HG02884 (cell line): ENCODE results near the gene MSI2.

Source experiments
- ATAC-seq: cut with Tn5 transposase; IDR thresholded peaks from one replicate; pipeline ENCODE4 v1.9.1; 2021; ENCODE audit warnings: mild to moderate bottlenecking, moderate library complexity; ENCODE audit not compliant: unreplicated experiment

Gene MSI2

DNA sequence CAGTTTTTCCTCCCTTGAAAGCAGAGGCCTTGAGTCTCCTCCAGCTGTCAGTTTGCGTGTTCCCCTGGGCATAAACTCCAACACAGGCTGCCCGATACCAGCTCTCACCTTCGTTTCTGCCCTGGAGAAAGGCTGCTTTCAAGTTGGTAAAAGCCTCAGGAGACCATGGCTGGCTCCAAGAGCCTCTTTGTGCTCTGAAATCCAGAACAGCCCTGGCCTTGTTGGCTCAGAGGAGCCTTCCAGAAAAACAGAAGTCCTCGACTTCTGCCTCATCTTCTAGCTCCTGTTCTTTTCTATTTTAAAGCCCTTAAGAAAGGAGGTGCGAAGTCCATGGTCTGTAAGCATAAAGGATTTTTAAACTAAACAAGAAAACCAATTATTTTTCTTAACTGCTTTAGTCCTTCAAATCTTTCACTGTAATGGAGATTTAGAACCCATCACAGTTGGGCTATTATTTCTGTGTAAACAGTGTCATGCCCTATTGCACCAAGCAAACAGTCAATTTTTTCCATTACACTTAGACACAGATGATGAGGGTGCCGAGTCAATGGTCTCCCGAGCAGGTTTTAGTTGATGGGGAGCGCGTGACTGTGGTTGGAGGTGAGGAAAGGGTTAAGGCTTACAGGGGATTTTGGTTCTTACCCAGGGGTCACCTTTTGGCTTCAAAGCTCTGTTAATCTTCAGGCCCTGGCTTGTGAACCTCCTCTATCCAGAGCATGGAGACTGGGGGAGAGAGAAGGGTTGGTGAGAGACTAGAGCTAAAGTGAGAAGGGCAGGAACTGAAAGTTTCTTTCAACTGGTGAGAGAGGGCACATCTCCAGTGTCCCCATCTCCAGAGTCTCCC lies 212.8 kb downstream of the MSI2 start:
- ATAC-seq: peak; percentile 52

DNA sequence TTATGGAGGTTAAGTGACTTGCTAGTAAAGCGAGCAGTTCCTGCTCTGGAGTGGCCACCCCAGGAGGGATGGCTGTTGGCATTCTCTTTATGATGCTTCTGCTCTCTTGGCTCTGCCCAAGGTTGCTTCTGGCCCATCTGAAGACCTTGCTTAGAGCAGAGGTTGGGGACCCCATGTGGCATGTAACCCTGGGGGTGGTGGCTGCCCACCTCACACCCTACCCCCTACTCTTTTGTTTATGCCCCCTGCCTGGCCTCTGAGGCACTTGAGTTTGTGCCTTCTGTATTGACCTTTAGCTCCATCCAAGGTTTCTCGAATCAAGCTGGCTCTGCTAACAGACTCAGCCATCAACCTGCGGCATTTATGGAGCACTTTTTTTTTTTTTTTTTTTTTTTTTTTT lies 214.6 kb downstream of the MSI2 start:
- ATAC-seq: no peak

DNA sequence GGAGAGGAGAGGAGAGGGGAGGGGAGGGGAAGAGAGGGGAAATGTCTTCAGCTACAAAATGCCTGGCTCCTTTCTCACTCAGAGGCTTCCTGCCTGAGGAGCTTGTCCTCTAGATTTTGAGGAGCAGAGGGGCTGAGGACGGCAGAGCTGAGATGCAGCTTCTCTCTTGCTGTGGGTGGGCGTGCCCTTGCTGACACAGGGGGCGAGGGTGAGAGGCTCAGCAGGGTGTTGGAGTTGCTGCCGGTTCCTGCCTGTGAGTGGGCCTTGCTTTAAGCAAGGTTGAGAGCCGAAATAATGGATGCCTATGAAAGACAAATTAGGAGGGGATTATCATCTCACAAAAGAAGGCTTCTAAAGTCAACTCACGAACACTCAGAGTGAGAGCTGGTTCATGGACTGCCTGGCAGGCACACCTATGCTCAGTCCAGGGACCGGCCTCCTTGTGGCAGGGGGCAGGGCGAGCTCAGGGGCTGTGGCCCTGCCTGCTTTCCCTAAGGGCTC lies 215.6 kb downstream of the MSI2 start:
- no peak for ATAC-seq

DNA sequence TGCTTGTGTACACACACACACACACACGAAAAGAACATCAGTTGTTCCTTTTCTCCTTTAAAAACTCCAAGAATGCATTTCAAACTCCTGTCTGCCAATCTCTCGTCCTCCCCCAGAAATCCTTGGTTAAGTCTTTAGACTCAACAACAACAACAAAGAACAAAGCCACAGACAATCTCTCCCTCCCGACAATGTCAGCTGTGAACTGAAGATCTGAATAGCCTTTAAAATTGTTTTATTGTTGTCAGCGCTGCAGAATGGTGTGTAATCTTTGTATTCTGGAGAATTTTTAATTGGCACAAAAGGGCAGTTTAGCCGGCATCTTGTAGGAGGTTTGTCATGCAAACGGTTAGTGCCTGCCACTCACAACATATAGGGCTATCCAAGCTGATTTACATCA lies 219.5 kb downstream of the MSI2 start:
- no peak for ATAC-seq

DNA sequence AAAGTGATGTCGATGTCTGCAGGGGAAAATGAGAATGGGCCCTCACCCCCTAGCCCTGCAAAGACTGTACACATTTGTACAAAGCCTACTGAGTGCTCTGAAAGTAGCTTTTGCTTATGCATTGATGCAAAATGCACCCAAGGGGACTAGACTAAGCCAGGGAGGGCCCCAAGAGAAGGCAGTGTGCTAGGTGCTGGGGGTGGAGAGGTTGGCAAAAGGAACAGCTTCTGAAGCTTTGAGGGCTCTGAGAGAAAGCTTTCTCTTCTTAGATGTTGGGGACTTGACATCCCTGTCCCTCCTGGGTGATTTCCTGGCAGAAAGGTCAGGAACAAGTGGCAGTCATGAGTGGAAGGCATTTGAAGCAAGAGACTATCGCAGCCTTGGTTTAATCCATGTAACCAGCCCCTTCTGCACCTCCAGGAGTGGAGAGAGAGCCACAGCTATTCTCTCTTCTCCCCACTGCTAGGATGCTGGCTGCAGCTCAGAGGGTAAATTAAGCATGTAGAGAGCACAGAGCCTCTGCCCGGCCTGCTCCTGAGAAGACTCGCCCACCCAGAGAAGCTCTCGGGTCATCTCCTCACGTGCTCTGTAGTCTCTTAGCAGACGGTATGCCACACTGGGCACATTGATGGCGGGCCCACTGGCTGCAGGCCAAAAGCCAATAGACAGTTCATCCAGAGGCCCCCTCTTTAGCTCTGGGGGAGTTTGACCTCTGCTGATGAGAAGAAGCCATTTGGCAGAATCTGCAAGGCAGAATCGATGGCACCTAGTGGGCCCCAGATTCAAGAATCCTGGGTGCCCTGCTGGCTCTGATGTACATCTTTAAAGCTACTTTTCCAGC lies 221.4 kb downstream of the MSI2 start:
- ATAC-seq: no peak

DNA sequence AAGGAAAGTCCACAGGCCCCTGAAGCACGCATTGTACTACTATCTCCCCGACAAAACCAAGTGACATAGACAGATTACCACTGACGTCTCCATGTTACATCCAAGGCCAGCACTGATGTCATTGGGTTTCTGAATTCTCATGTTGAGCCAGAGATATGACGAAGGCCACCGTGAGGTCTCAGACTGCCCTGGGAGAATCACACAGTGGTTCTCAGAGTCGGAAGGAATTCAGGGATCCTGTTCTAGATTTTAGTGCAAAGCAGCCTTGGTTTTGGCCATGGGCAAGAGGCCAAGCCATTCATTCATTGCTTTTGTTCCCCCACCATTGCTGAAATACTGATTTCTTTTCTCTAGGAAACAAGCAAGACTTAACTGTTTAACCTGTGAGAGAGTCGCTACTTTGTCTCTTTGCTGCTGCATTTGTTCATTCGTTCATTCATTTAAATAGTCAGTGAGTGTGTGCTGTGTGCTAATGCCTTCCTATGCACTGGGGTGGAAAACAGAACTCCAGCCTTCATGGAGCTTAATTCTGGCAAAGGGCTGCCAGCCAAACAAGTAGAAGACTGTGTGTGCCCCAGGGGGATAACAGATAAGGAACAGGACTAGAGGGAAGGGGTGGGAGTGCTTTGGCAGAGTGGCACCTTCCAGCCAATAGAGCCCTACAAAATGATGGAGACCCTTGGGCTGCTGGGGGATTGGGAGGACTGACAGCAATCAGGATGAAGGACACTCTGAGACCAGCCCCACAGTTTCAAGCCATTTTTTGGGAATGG lies 222.3 kb downstream of the MSI2 start:
- no peak for ATAC-seq

DNA sequence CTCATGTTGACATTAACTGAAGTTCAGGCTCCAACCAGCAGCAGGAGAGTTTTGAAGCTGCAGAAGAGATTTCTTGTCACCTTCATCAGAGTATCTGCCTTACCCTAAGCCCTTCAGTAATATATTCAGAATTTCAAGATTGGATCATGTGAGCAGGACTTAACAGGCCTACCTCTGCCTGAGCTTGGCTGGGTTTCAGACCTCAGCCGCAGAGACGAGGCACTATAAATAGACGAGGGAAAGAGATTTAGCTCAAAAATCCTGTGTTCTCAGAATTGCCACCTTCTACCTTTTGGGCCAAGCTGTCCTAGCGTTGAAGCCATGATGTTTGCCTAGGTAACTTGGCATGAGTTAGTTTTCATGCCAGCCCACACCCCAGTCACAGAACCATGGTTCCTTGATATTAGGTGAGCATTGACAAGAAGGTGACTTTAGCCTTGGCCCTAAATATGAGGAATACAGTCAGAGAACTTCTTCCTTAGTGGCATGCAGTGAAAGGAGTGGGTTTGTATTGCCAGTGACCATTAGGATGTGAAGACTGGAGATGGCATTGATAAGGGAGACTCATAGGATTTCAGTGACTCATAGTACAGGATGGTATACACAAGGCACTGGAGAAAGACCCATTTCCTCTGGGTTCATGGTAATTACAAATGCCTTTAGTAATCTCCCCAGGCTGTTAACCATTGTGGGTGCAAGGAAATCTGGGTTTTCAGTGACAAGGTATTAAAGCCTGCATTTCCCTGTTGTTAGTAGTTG lies 224.3 kb downstream of the MSI2 start:
- ATAC-seq: no peak

DNA sequence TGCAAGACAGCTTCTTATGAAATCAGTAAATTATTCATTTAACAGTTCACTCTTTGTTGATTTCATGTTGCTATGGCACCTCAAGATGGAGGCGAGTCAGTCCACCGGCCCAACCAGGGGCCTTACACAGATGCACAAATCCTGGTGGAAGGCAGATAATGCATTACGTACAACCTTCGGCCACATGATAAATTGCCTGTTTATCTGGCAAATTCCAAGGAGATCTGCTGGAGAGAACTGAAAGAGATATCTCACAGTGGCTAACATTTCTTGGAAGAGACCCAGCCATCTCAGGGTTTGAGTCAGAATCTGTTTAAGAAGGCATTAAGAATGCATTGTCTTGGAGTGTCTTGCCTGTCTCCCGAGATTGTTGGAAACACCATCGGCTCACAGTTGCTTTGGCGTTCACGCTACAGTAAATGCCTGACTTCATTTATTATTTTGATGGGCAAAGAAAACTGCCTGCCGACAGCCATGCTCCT lies 225.6 kb downstream of the MSI2 start:
- no peak for ATAC-seq

DNA sequence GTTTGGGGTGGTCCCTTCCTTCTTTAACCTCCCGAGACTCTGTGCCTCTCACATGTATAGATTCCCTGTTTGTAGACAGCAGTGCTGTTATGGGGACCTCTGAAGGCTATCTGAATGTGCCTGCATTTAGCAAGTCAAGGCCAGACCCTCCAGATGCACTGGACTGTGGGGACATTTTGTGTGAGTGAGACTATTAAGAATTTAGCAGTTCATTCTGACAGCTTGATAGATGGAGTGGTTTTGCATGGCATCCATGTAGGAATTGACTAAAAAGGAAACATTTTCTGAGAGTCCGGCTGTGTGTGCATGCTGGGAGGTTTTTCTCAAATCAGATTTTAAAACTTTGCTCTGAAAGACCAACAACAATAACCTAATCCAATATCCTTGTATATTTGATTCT lies 226.3 kb downstream of the MSI2 start:
- ATAC-seq: no peak

DNA sequence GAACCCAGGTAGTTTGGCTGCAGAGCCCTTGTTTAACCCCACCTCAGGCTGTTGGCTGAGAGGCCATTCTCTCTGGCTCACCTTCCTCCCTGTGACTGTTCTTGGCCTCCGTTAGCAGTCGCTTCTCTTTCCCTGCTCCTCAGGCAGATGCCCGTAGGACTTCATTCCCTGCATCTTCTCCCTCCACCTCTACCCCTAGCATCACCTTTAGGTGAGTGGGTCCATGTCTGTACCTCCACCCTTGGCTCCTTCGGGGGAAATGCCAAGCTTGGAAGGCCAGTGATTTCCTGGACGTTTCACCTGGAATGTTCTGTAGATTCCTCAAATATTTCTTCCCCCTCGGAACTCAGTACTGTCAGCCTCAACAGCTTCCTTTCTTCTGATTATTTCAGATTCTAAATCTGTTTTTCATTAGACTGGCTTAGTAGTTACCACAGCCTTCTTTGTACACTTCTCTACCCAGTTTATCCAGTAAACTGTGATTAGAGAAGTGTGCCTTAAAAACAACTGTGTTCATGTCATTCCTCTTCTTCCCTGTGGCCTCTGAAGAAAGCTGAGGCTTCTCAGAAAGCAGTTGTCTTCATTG lies 227.9 kb downstream of the MSI2 start:
- no peak for ATAC-seq

DNA sequence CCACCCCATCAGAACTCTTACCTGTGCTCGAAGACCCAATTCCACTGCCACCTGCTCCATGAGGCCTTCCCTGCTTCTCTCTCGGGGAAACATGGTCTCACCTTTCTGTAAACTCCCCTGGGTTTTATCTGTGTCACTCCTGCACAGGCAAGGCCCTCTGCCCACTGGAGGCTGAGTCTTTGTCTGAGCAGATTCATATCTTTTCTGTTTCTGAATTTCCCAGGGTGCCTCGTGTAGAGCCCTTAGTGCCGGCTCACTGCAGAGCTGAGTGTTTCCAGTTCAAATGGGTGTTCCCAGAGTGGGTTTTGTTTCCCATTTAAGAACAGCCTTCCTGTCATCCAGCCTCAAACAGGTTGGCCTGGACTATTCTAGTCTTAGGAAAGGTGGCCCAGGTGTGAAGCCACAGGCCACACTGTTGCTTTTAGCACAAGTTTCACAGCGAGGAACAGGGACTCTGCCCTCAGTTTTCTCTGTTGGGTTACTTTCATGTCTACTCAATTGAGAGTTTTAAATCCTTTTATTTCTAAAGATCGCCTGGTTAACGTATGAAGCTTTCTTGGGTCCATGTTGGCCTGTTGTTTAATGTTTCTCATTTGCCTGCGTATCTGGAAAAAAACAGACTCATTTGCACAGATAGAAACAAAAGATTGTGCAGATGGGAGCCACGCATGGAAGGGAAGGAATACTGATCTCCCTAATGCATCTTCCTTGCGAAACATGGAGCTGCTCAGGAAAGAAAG lies 228.7 kb downstream of the MSI2 start:
- ATAC-seq: no peak

DNA sequence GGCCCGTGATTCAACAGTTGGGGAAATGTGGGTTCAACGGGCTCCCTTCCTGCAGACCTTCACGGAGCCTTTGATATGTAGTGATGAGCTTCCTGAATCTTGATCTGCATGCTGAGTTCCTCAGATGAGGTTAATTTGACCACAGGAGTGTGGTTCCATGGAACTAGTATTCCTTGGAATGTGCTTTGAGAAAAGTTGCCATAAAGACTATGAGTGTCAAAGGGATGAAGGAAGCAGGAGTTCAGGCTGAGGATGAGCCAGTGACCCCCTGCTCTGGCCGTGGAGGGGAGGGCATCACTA lies 229.2 kb downstream of the MSI2 start:
- no peak for ATAC-seq

DNA sequence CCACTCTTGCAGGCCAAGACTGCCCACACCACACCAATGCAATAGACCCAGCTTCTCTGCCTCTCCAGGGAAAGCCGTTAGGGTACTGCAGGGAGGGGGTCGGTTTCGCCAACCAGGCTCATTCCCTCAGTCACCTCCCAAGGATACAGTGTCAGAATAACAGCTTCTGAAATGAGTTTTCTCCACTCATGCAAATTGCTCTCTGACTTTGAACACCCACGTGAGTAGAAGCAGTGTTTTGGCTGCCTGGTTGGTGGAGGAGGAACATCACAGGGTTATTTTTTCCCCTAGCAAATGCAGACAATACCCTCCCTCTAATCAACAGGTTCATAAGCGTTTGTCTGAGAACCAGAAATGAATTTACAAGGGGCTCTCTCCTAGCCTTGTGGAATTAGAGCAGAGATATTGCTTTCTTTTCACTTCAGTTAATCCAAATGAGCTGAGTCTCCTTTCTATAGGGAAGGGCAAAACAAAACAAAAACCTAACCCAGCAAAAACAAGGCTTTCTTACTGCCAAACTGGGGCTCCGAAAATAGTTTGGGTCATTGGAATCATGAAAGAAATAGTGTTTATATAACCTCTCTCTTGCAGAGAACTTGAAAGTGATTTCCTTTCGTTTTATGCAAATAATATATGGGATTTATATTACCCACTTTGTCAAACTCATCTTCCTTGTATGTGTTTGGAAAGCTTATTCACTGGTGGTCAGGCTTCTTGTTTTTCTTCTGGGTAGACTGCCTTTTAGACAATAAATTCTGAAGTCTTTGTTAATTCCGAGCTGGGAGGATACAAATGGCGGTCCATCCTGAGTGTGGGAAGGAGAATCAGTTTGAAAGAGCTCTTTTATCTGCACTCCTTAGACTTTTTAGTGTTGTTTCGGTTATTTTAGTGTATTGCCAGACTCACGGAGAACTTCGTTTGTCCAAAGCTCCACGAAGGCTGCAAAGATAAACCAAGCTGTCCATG lies 229.9 kb downstream of the MSI2 start:
- no peak for ATAC-seq

DNA sequence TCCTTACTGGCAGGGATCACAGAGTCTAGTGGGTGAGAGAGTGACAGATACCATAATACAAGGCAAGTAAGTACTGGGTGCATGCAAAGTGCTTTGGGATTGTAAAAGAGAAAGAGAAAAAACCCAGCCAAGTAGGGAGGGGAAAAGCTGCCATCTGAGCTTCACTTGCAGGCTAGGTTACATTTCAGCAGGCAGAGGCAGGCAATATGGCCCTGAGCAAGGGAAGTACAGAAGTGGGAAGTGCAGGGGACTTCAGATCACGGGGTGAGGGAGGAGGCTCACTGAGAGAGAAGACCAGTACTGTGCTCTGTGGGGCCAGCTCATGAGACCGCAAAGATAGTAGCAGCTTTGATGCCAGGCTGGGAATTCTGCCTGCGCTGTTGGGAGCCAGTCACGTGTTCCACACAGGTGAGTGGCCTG lies 230.6 kb downstream of the MSI2 start:
- no peak for ATAC-seq

DNA sequence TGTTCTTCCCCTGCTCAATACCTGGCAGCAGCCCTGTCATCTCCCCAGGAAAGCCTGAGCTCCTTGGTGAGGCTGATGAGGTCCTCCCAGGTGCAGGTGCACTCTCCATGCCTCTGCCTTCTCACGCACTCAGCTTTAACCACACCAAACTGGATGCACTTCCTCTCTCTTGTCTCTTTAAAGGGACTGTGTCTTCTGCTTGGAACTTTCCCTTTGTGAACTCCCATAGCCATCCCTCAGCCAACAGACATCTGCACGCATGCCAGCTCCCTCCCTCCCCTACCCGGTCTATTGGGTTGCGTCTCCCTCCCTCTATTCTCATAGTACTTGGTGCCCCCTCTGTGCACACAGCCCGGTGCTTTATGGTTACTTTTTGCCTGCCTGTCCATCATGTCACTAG lies 231.2 kb downstream of the MSI2 start:
- no peak for ATAC-seq

DNA sequence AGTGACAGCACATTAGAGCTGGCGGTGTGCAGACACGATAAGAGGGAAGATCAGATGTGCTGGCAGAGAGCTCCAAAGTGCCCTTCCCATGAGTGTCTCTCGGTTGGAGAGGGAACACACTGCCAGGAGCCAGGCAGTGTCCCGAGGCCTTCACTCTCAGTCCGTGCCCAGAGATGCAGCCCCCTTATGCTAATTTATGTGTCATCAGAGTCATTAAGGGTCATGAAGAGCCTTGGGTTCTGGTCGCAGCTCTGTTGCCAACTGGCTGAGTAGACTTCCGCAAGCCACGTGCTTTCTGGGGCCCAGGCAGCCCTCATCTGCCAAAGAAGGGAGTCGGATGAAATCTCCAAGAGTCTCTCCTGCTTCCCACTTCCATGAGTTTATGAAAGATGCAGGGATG lies 232.5 kb downstream of the MSI2 start:
- ATAC-seq: no peak

DNA sequence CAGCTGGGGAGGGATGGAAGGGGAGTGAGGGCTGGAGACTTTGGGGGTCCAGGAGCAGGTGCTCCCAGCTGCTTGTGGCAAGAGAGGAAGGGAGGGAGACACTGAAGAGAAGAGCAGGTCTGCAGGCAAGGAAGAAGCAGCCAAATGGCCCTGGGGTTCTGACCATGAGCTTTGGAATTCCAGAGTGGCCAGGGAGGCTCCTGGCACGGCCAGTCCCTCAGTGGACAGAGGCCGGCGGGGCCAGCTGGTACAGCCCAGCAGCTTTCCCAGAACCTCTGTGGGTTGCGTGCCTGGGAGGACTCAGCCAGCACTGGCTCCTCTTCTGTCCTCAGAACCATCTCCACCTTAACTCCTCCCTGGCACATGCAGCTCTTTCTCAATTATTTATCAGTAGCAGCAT lies 233.0 kb downstream of the MSI2 start:
- no peak for ATAC-seq

DNA sequence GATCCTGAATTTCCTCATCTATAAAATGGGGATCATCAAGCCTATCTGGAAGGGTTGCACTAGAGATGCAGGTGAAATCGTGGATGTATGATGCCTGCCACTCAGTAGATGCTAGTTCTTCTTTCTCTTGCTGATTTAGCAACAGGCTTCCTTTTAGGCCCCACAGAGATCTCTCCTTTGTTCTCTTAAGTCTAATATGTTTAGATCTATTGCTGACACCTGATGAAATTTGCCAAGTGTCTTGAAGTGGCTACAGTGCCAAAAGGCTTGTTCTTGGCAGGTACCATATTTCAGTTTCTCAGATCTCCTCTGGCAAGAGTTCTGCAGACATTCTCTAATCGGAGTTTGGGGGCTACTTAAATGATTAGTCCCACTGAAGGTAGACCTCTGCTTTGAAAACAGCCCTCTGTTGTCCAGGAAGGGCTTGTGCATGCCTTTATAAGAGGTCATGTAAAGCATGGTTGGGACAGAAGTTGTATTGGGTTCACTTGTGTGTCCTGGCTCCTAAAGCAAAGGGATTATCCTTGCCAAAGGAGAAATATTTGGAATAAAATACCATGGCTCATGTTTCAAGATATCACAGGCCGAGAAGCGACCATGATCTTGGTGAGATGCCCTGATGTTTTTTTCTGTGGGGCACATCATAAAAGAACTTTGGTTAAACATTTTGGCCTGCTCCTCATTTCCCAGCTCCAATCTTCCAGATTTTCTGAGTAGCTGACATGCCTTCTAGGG lies 234.0 kb downstream of the MSI2 start:
- no peak for ATAC-seq
